H9 (cell line): ENCODE measurements around the gene RFX1. TPM values are rescaled to one million over a fixed set of nuclear protein-coding genes. Genes with fewer than 3 reads are reported as not detected.

Experiments
- DNase-seq: peaks from one replicate; pipeline ENCODE4 v3.0.0-alpha.2; 2017
- H2AFZ ChIP-seq: one replicate; pipeline ENCODE4 v1.6.1; 2013; ENCODE audit warnings: mild to moderate bottlenecking, low read length, control low read depth, moderate library complexity
- H2AK5ac ChIP-seq: 2 replicates; pipeline ENCODE4 v1.6.1; 2013; ENCODE audit warnings: low read length, control low read depth, mixed read lengths; ENCODE audit not compliant: insufficient read length
- H2BK120ac ChIP-seq: one replicate; pipeline ENCODE4 v1.6.1; 2013; ENCODE audit warnings: low read depth, mild to moderate bottlenecking, low read length, control low read depth, inconsistent platforms; ENCODE audit not compliant: poor library complexity, severe bottlenecking
- H2BK12ac ChIP-seq: 2 replicates; pipeline ENCODE4 v1.6.1; 2013; ENCODE audit warnings: low read length, control low read depth, mixed read lengths, low read depth; ENCODE audit not compliant: insufficient read length
- H2BK15ac ChIP-seq: 2 replicates; pipeline ENCODE4 v1.6.1; 2013; ENCODE audit warnings: low read depth, low read length, control low read depth
- H2BK20ac ChIP-seq: one replicate; pipeline ENCODE4 v1.6.1; 2013; ENCODE audit warnings: low read depth, mild to moderate bottlenecking, low read length, control low read depth, inconsistent platforms; ENCODE audit not compliant: poor library complexity, severe bottlenecking
- H2BK5ac ChIP-seq: 2 replicates; pipeline ENCODE4 v1.6.1; 2013; ENCODE audit warnings: low read length, control low read depth, mixed read lengths; ENCODE audit not compliant: insufficient read length
- H3K14ac ChIP-seq: 2 replicates; pipeline ENCODE4 v1.6.1; 2013; ENCODE audit warnings: low read length, control low read depth; ENCODE audit not compliant: insufficient read depth
- H3K18ac ChIP-seq: 2 replicates; pipeline ENCODE4 v1.6.1; 2013; ENCODE audit warnings: low read depth, mild to moderate bottlenecking, mixed read lengths, low read length, control low read depth; ENCODE audit not compliant: insufficient read length
- H3K23ac ChIP-seq: 2 replicates; pipeline ENCODE4 v1.6.1; 2013; ENCODE audit warnings: low read length, control low read depth, mixed read lengths, low read depth; ENCODE audit not compliant: insufficient read length
- H3K23me2 ChIP-seq: 2 replicates; pipeline ENCODE4 v1.6.1; 2013; ENCODE audit warnings: low read depth, mild to moderate bottlenecking, mixed read lengths, low read length, control low read depth; ENCODE audit not compliant: insufficient read length, poor library complexity, severe bottlenecking
- H3K27ac ChIP-seq: 2 replicates; pipeline ENCODE4 v1.5.1; 2013; ENCODE audit warnings: low read length, control low read depth, mixed read lengths, low read depth; ENCODE audit not compliant: insufficient read length
- H3K27me3 ChIP-seq: 2 replicates; pipeline ENCODE4 v1.6.1; 2013; ENCODE audit warnings: low read length, control low read depth, inconsistent platforms; ENCODE audit not compliant: insufficient read depth
- H3K4ac ChIP-seq: 2 replicates; pipeline ENCODE4 v1.6.1; 2013; ENCODE audit warnings: low read depth, mild to moderate bottlenecking, control low read depth, inconsistent platforms, low read length, moderate library complexity
- H3K4me1 ChIP-seq: 2 replicates; pipeline ENCODE4 v1.6.1; 2013; ENCODE audit warnings: low read length, control low read depth, inconsistent platforms; ENCODE audit not compliant: insufficient read depth
- H3K4me2 ChIP-seq: 2 replicates; pipeline ENCODE4 v1.6.1; 2013; ENCODE audit warnings: low read length, control low read depth, mixed read lengths; ENCODE audit not compliant: insufficient read length, insufficient read depth
- H3K56ac ChIP-seq: 2 replicates; pipeline ENCODE4 v1.6.1; 2013; ENCODE audit warnings: low read depth, mild to moderate bottlenecking, mixed read lengths, low read length, control low read depth; ENCODE audit not compliant: insufficient read length
- H3K79me1 ChIP-seq: 2 replicates; pipeline ENCODE4 v1.6.1; 2013; ENCODE audit warnings: low read depth, mild to moderate bottlenecking, moderate library complexity, low read length, control low read depth, inconsistent platforms; ENCODE audit not compliant: insufficient read depth, poor library complexity, severe bottlenecking
- H3K79me2 ChIP-seq: 2 replicates; pipeline ENCODE4 v1.6.1; 2013; ENCODE audit warnings: low read length, control low read depth, inconsistent platforms; ENCODE audit not compliant: insufficient read depth
- H3K9ac ChIP-seq: 2 replicates; pipeline ENCODE4 v1.6.1; 2013; ENCODE audit warnings: low read length, control low read depth, mixed read lengths; ENCODE audit not compliant: insufficient read length; ENCODE audit errors: extremely low read depth
- H3K9me3 ChIP-seq: one replicate; pipeline ENCODE4 v1.6.1; 2013; ENCODE audit warnings: low read depth, low read length, inconsistent platforms; ENCODE audit not compliant: control insufficient read depth
- H3T11ph ChIP-seq: one replicate; pipeline ENCODE4 v1.6.1; 2013; ENCODE audit warnings: mild to moderate bottlenecking, low read length, control low read depth, inconsistent platforms
- H4K20me1 ChIP-seq: one replicate; pipeline ENCODE4 v1.6.1; 2013; ENCODE audit not compliant: control insufficient read depth, insufficient read length, insufficient read depth
- H4K5ac ChIP-seq: 2 replicates; pipeline ENCODE4 v1.6.1; 2013; ENCODE audit warnings: low read depth, mild to moderate bottlenecking, mixed read lengths, low read length, control low read depth; ENCODE audit not compliant: insufficient read length
- H4K8ac ChIP-seq: replicated peaks from 2 replicates; pipeline ENCODE4 v1.6.1; 2013; ENCODE audit warnings: low read length, control low read depth, mixed read lengths, low read depth; ENCODE audit not compliant: insufficient read length
- H4K91ac ChIP-seq: 2 replicates; pipeline ENCODE4 v1.6.1; 2013; ENCODE audit warnings: low read depth, mild to moderate bottlenecking, moderate library complexity, mixed read lengths, low read length, control low read depth; ENCODE audit not compliant: insufficient read length
- H3K27ac Mint-ChIP-seq, 3 experiments: 2 replicates in 2 of 3; 3 replicates in 1 of 3; pipeline ENCODE4 v1.8.0; 2020 to 2021; ENCODE audit warnings: mixed read lengths in 3 of 3, mild to moderate bottlenecking in 1 of 3, moderate library complexity in 1 of 3
- H3K27me3 Mint-ChIP-seq: 2 replicates; pipeline ENCODE4 v1.8.0; 2021; ENCODE audit warnings: low read depth, mild to moderate bottlenecking, moderate library complexity, mixed read lengths
- H3K36me3 Mint-ChIP-seq, 3 experiments: 2 replicates in 2 of 3; 3 replicates in 1 of 3; pipeline ENCODE4 v1.8.0; 2020 to 2021; ENCODE audit warnings: low read depth in 3 of 3, mixed read lengths in 3 of 3; ENCODE audit not compliant: insufficient read depth in 1 of 3
- H3K4me1 Mint-ChIP-seq, 2 experiments: 2 replicates each; pipeline ENCODE4 v1.8.0; 2020; ENCODE audit warnings: mixed read lengths in 2 of 2
- H3K4me3 Mint-ChIP-seq, 2 experiments: 2 replicates in 1 of 2; 3 replicates in 1 of 2; pipeline ENCODE4 v1.8.0; 2020 to 2021; ENCODE audit warnings: mild to moderate bottlenecking in 2 of 2, mixed read lengths in 2 of 2, moderate library complexity in 1 of 2
- H3K9me3 Mint-ChIP-seq, 2 experiments: 2 replicates in 1 of 2; 3 replicates in 1 of 2; pipeline ENCODE4 v1.8.0; 2020; ENCODE audit warnings: mild to moderate bottlenecking in 2 of 2, mixed read lengths in 2 of 2, moderate library complexity in 1 of 2
- WGBS: extraction: QIAGEN DNeasy Blood & Tissue Kit; methylation state at CpG from one replicate; pipeline ENCODE4 v1.1.7; 2013; ENCODE audit warnings: missing lambda C conversion rate, low lambda C conversion rate, mixed read lengths; ENCODE audit not compliant: insufficient read length; ENCODE audit errors: extremely low coverage; 5-methylcytosine and 5-hydroxymethylcytosine counted together
- total RNA-seq: library from RNA; stranded (reverse); gene quantifications from 2 replicates; pipeline ENCODE4 v1.2.1, GENCODE V29; 2021
- TF ChIP-seq, protein P1 (sequence below): fragments of 200-600 bp; sonication (generic); conservative IDR thresholded peaks from 3 replicates; pipeline ENCODE4 v1.8.0; 2021; ENCODE audit warnings: antibody characterized with exemption, mild to moderate bottlenecking

The RFX1 gene
- total RNA-seq, 1 experiment from 2014 or later, result 21.4 TPM

GRCh38 chr19:13930402-13930801, 75.7 kb downstream of the RFX1 start:
- Histone ChIP-seq H2BK120ac (no peak overlapping the region), H3K79me2 (no peaks in the 10 kb centered on the region), H2BK20ac (no peak overlapping the region), H3K4ac (no peak overlapping the region), H3T11ph (no peak overlapping the region), H4K8ac (no peak overlapping the region), H3K18ac (no peak overlapping the region), H3K27me3 (no peaks in the 10 kb centered on the region), H3K9me3 (no peaks in the 10 kb centered on the region), H3K9ac (no peak overlapping the region), H3K56ac (no peak overlapping the region), H3K79me1 (no peaks in the 10 kb centered on the region), H2BK5ac (no peak overlapping the region), H2AK5ac (no peak overlapping the region), H2AFZ (no peak overlapping the region), H3K23me2 (no peaks in the 10 kb centered on the region), H2BK12ac (no peak overlapping the region), H3K27ac (no peak overlapping the region), H4K20me1 (peaks cover 5% of the 10 kb centered on the region), H3K4me1 (peaks cover 3% of the 10 kb centered on the region; the same call in 1 of the 2 replicates), H2BK15ac (no peak overlapping the region), H3K14ac (no peak overlapping the region), H3K4me2 (no peak overlapping the region), H4K91ac (no peak overlapping the region), H4K5ac (no peak overlapping the region), H3K23ac (no peak overlapping the region)
- no peaks in the 10 kb centered on the region; the same call in 1 of the 2 replicates for H3K27me3 Mint-ChIP-seq
- no peaks in the 10 kb centered on the region for H3K9me3 Mint-ChIP-seq
- H3K27ac Mint-ChIP-seq, result no peak overlapping the region
- TF ChIP-seq, protein P1, sequence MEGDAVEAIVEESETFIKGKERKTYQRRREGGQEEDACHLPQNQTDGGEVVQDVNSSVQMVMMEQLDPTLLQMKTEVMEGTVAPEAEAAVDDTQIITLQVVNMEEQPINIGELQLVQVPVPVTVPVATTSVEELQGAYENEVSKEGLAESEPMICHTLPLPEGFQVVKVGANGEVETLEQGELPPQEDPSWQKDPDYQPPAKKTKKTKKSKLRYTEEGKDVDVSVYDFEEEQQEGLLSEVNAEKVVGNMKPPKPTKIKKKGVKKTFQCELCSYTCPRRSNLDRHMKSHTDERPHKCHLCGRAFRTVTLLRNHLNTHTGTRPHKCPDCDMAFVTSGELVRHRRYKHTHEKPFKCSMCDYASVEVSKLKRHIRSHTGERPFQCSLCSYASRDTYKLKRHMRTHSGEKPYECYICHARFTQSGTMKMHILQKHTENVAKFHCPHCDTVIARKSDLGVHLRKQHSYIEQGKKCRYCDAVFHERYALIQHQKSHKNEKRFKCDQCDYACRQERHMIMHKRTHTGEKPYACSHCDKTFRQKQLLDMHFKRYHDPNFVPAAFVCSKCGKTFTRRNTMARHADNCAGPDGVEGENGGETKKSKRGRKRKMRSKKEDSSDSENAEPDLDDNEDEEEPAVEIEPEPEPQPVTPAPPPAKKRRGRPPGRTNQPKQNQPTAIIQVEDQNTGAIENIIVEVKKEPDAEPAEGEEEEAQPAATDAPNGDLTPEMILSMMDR, result no peak
- no peak overlapping the region for H3K4me3 Mint-ChIP-seq
- no peak for DNase-seq
- H3K36me3 Mint-ChIP-seq, result peaks cover 11 to 31% (median 24%) of the 10 kb centered on the region in 3 experiments; a peak in 6 of 7 replicates
- H3K4me1 Mint-ChIP-seq, result peaks cover 6 to 13% of the 10 kb centered on the region in 2 experiments
- WGBS, result no CpG with 5 or more reads among the region's 17 CpGs
